ENCODE results near the gene NAA80.
"Not testable (repeated sequence)": the region's sequence is repeated elsewhere in the genome, so short reads cannot be mapped to it uniquely, and the experiment has no call there.

The NAA80 gene

GRCh38 chr3:50322386-50323091, 23.3 kb upstream of the NAA80 start, which contains the start of gene HYAL2:
Gene HYAL2 (minus strand): TSS chr3:50322745. CDS start chr3:50320489, 2,256 bp downstream.
- peak within 1 kb of the TSS; percentile 92 for H3K27ac Mint-ChIP-seq
- H3K4me3 Mint-ChIP-seq, result peak within 1 kb of the TSS; percentile 82
- H3K4me1 Mint-ChIP-seq, result peaks cover 35% of the 10 kb centered on the region
- no peaks in the 10 kb centered on the region for H3K27me3 Mint-ChIP-seq
- H3K36me3 Mint-ChIP-seq, result no peaks in the 10 kb centered on the region
- no peaks in the 10 kb centered on the region for H3K9me3 Mint-ChIP-seq

DNA sequence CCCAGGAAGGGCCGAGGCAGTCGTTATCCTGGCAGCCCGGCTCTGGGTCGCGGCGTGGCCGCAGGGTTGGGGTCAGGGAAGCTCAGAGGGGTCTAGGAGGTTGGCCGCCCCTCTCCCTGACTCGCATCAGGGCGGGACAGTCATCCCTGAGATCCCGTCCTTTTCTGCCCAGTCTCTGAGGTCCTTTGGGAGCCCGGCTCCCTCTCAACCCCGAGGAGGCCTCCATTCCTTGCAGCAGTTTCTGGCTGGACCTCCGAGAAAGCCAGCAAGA, 22.8 kb upstream of the NAA80 start:
- H3K4me1 Mint-ChIP-seq, result peaks cover 34% of the 10 kb centered on the region
- no peaks in the 10 kb centered on the region for H3K36me3 Mint-ChIP-seq
- no peak overlapping the region for H3K4me3 Mint-ChIP-seq
- no peaks in the 10 kb centered on the region for H3K27me3 Mint-ChIP-seq
- H3K27ac Mint-ChIP-seq, result no peak overlapping the region
- no peaks in the 10 kb centered on the region for H3K9me3 Mint-ChIP-seq

DNA sequence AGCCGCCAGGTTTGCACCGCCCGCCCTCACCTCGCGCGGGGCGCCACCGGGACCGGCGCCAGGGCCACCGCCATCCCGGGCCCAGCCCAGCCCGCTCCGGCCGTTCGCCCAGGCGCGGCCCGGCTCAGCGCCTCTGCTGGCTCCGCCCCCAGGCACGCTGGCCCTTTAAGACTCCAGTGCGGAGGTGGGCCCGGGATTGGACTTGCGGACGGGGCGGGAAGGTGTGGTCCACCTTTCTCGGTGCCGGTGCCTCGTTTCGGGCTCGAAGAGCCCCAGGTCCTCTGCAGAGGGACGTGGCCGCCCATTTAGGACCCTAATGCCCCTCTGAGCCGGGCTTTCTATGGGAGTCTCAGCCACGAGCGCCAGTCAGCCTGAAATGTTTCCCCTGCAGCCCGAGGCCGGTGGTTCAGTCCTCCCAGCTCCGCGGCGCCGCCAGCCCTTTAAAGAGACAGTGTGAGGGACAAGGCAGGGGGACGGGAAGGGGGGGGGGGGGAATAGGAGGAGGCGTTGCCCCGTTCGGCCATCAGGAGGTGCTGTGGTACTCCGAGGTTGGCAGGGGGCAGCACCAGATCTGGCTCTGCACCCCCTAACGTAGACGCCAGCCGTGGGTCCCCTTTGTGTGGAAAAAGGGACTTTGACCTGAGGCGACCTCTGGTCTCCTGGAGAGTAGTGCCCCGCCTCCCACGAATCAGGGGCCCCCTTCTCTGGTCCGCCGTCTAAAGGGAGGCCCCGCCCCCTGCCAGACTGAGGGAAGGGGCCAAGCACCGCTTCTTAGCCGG, 22.3 kb upstream of the NAA80 start:
- peak overlapping the region; percentile 92 for H3K27ac Mint-ChIP-seq
- no peaks in the 10 kb centered on the region for H3K27me3 Mint-ChIP-seq
- no peaks in the 10 kb centered on the region for H3K9me3 Mint-ChIP-seq
- no peaks in the 10 kb centered on the region for H3K36me3 Mint-ChIP-seq
- H3K4me1 Mint-ChIP-seq, result peaks cover 34% of the 10 kb centered on the region
- peak overlapping the region; percentile 82 for H3K4me3 Mint-ChIP-seq

GRCh38 chr3:50320853-50321335, 21.7 kb upstream of the NAA80 start:
- Mint-ChIP-seq H3K4me3 (peak overlapping the region; percentile 91), H3K36me3 (no peaks in the 10 kb centered on the region), H3K9me3 (no peaks in the 10 kb centered on the region), H3K27ac (peak overlapping the region; percentile 87), H3K27me3 (no peaks in the 10 kb centered on the region), H3K4me1 (peaks cover 39% of the 10 kb centered on the region)

DNA sequence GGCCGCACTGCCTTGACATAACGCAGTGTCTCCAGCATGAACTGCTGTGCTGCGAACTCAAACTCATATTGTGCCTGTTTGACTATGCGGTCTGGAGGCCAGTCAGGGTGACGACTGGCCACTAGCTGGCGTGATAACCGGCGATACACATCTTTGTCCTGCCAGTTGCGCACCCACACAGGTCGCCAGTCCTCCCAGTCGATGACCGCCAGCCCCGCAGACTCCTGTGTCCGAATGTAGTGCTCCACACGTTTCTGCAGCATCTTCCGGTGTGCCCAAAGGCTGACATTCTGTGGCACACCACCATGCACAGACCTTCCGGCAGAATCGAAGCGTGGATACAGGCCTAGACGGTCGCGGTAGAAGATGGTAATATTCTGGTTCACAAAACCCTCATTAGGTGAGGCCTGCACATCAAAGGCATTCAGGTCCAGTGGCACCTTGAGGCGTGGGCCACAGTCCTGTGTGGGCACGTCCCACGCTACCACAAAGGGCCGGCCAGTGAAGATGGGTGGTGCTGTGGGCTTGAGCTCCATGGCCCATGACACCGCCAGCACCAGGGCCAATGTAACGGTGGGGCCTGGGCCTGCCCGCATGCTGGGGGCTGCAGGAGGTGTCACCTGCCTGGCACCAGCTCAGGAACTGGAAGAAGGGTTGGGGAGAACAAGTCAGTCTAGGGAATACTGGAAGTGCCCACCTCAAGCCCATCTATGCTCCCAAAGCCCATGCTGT, 20.9 kb upstream of the NAA80 start:
- H3K27me3 Mint-ChIP-seq, result no peaks in the 10 kb centered on the region
- peak overlapping the region; percentile 91 for H3K4me3 Mint-ChIP-seq
- H3K4me1 Mint-ChIP-seq, result peaks cover 34% of the 10 kb centered on the region
- H3K36me3 Mint-ChIP-seq, result no peaks in the 10 kb centered on the region
- H3K27ac Mint-ChIP-seq, result no peak overlapping the region
- no peaks in the 10 kb centered on the region for H3K9me3 Mint-ChIP-seq

DNA sequence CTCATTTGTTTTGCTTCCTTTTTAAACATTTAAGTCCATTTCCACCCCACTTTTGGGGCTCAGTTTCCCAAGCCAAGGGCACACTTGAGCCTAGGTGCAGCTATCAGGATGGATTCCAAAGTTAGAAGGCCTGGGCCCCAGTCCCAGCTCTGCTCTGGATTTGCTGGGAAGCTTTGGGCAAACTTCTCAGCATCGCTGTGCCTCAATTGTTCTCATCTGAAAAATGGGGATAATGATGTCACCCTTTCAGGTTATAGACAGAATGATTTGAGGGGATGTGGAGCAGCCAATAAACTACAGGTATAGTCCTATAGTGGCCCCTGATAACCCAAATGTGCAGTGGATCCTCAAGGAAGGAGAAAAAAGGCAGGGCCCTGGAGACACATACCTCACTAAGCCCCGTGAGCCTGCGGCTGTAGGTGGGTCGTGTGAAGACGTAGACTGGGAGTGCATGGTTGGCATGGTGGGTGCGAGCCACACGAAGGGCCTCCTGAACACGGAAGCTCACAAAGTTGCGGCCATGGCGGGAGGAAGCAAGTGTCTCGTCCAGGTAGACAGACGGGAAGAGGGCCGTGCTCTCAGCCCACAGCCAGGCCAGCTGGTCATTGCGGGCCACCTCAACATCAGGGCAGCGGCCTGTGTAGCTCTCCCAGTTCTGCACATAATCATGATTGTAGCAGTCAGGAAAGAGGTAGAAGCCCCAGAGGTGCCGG, 20.1 kb upstream of the NAA80 start:
- Mint-ChIP-seq H3K4me3 (peak overlapping the region; percentile 47), H3K4me1 (peaks cover 27% of the 10 kb centered on the region), H3K9me3 (no peaks in the 10 kb centered on the region), H3K27ac (no peak overlapping the region), H3K27me3 (no peaks in the 10 kb centered on the region), H3K36me3 (no peaks in the 10 kb centered on the region)

DNA sequence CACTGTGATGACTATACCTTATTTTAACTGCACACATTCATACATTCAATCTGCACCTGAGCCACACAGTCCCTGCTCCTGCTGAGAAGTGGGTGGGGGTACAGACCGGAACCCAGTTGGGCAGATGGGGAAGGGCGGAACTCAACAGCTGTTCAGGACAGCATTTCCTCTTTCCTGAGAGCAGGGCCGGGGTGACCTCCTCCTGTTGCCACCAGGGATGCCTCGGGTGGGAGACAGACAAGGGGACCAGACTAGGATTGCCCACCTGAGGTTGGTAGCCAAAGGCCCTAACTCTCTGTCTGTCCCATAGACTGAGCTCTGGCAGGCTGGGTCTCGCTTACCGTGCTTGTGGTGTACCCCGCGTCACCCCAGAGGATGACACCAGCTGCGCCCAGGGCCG, 19.4 kb upstream of the NAA80 start:
- peaks cover 25% of the 10 kb centered on the region for H3K4me1 Mint-ChIP-seq

GRCh38 chr3:50318163-50318562, 19.0 kb upstream of the NAA80 start:
- no peaks in the 10 kb centered on the region for H3K9me3 Mint-ChIP-seq
- no peaks in the 10 kb centered on the region for H3K27me3 Mint-ChIP-seq
- H3K36me3 Mint-ChIP-seq, result no peaks in the 10 kb centered on the region
- H3K4me1 Mint-ChIP-seq, result peaks cover 25% of the 10 kb centered on the region
- no peak overlapping the region for H3K27ac Mint-ChIP-seq
- no peak overlapping the region for H3K4me3 Mint-ChIP-seq

More for the DNA sequence above, 19.4 kb upstream of the NAA80 start:
- Mint-ChIP-seq H3K9me3 (no peaks in the 10 kb centered on the region), H3K27me3 (no peaks in the 10 kb centered on the region), H3K36me3 (no peaks in the 10 kb centered on the region), H3K4me3 (no peak overlapping the region), H3K27ac (no peak overlapping the region)

DNA sequence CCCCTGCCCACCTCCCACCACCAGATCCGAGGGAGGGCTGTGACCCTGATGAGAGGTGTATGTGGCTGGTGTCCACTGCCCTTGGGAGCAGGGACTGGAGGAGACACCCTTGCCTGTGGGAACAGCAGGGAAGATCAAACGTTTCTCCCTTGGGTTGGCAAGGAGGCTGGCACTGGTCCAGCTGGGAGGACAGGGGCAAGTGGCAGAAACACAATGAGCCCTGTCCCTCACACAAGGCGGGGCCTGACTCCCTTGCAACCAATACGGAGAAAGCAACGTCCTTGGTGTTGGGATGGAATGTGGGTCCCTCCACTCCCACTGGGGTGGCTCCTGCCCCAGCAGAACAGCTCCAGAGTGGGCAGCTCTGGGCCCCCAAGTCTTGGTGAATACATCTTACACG, 18.1 kb upstream of the NAA80 start:
- Mint-ChIP-seq H3K4me1 (peaks cover 25% of the 10 kb centered on the region), H3K4me3 (no peak overlapping the region), H3K27ac (no peak overlapping the region), H3K27me3 (no peaks in the 10 kb centered on the region), H3K36me3 (no peaks in the 10 kb centered on the region), H3K9me3 (no peaks in the 10 kb centered on the region)

- H3K4me3 Mint-ChIP-seq, result no peak overlapping the region
- no peaks in the 10 kb centered on the region for H3K9me3 Mint-ChIP-seq
- peaks cover 25% of the 10 kb centered on the region for H3K4me1 Mint-ChIP-seq
- peak overlapping the region; percentile 51 for H3K27ac Mint-ChIP-seq
- H3K36me3 Mint-ChIP-seq, result no peaks in the 10 kb centered on the region
- H3K27me3 Mint-ChIP-seq, result no peaks in the 10 kb centered on the region
These were observed 17.5 kb upstream of the NAA80 start for GRCh38 chr3:50316657-50317242.

DNA sequence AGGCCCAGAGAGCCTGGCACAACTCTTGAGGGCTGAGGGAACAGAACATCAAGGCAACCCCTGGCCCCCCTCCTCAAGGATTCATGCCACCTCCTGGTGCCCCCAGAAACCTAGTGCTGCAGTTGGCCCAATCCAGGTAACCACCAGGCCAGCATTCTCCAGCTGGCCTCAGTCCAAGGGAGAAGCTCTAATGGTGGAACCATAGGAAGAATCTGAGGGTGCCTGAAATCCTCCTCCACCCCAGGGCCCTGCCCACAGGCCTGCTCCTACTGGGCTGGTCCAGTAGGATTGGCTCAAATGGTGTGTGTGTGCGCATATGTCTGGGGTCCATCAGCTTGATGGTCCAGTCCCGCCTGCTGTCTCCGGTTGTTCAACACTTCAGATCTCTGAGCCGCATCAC, 15.6 kb upstream of the NAA80 start:
- Mint-ChIP-seq H3K4me1 (peaks cover 20% of the 10 kb centered on the region), H3K27ac (no peak overlapping the region), H3K36me3 (no peaks in the 10 kb centered on the region), H3K27me3 (no peaks in the 10 kb centered on the region), H3K9me3 (no peaks in the 10 kb centered on the region), H3K4me3 (no peak overlapping the region)

- Mint-ChIP-seq H3K4me1 (peaks cover 17% of the 10 kb centered on the region), H3K36me3 (no peaks in the 10 kb centered on the region), H3K4me3 (no peak overlapping the region), H3K27ac (no peak overlapping the region), H3K9me3 (no peaks in the 10 kb centered on the region), H3K27me3 (no peaks in the 10 kb centered on the region)
These were observed 15.1 kb upstream of the NAA80 start for GRCh38 chr3:50314342-50314741.

- not testable (repeated sequence) for H3K36me3 Mint-ChIP-seq, H3K9me3 Mint-ChIP-seq, H3K4me1 Mint-ChIP-seq, H3K27me3 Mint-ChIP-seq, H3K4me3 Mint-ChIP-seq, H3K27ac Mint-ChIP-seq
These were observed 12.8 kb upstream of the NAA80 start for GRCh38 chr3:50312041-50312440.

DNA sequence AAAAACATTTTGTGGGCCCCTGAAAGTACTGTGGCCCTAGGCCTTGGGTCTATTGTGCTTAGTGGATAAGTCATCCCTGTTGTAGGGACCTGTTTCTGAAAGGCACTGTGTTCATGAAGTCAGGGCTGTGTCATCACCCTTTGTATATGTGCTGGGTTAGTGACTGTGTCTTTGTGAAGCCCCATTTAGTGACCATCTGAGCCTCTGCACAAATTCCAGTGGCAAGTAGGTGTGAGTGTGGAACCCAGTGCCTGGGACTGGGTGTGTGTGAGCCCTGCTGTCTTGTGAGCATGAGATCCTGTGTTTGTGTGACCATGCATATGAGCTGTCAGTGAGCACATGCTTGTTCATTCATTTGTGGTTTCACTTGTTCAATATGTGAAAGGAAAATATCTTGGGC, 5.4 kb upstream of the NAA80 start:
- Mint-ChIP-seq H3K9me3 (no peaks in the 10 kb centered on the region), H3K4me3 (no peak overlapping the region), H3K4me1 (peaks cover 9% of the 10 kb centered on the region), H3K36me3 (no peaks in the 10 kb centered on the region), H3K27ac (no peak overlapping the region), H3K27me3 (no peaks in the 10 kb centered on the region)
